Hepatic stellate cell (primary cell): ENCODE results near the gene B3GNT5.
A peak's percentile ranks its signal among the peaks of the same experiment; 100 is the strongest.

Experiments
- DNase-seq: peaks from one replicate; pipeline ENCODE4 v3.0.0; 2011; ENCODE audit warnings: low spot score

Gene B3GNT5

GRCh38 chr3:183265834-183266417 is 12.9 kb downstream of the B3GNT5 start:
- DNase-seq = no peak

- no peak for DNase-seq
Measured at GRCh38 chr3:183266454-183266853, 13.4 kb downstream of the B3GNT5 start.

GRCh38 chr3:183267140-183267539 is 14.1 kb downstream of the B3GNT5 start:
- no peak for DNase-seq

- DNase-seq = no peak
Measured at GRCh38 chr3:183268366-183268765, 15.3 kb downstream of the B3GNT5 start.

GRCh38 chr3:183269345-183269744 is 16.3 kb downstream of the B3GNT5 start:
- no peak for DNase-seq

GRCh38 chr3:183270344-183270743 is 17.3 kb downstream of the B3GNT5 start:
- DNase-seq = no peak

GRCh38 chr3:183272142-183272541 is 19.1 kb downstream of the B3GNT5 start:
- no peak for DNase-seq

GRCh38 chr3:183272791-183273190 is 19.7 kb downstream of the B3GNT5 start:
- DNase-seq = no peak

GRCh38 chr3:183274609-183275008 is 21.6 kb downstream of the B3GNT5 start:
- DNase-seq = no peak

- no peak for DNase-seq
Measured at GRCh38 chr3:183275418-183275817, 22.4 kb downstream of the B3GNT5 start.

GRCh38 chr3:183275937-183276336 is 22.9 kb downstream of the B3GNT5 start:
- no peak for DNase-seq

GRCh38 chr3:183277260-183277659 is 24.2 kb downstream of the B3GNT5 start:
- no peak for DNase-seq

GRCh38 chr3:183278479-183279088 is 25.5 kb downstream of the B3GNT5 start:
- DNase-seq = no peak

GRCh38 chr3:183279371-183279770 is 26.3 kb downstream of the B3GNT5 start:
- no peak for DNase-seq

- no peak for DNase-seq
Measured at GRCh38 chr3:183281126-183281797, 28.2 kb downstream of the B3GNT5 start.

- no peak for DNase-seq
Measured at GRCh38 chr3:183283886-183284285, 30.8 kb downstream of the B3GNT5 start.

GRCh38 chr3:183284570-183284969 is 31.5 kb downstream of the B3GNT5 start:
- no peak for DNase-seq

GRCh38 chr3:183285318-183285717 is 32.3 kb downstream of the B3GNT5 start:
- DNase-seq = no peak

- DNase-seq = peak; percentile 56
Measured at GRCh38 chr3:183285828-183286457, 32.9 kb downstream of the B3GNT5 start.

GRCh38 chr3:183287301-183287971 is 34.4 kb downstream of the B3GNT5 start:
- no peak for DNase-seq

- DNase-seq = no peak
Measured at GRCh38 chr3:183288117-183288516, 35.1 kb downstream of the B3GNT5 start.

GRCh38 chr3:183290216-183290615 is 37.2 kb downstream of the B3GNT5 start:
- no peak for DNase-seq
